GM18502 (cell line): ENCODE measurements around the gene NR5A2.

Experiments used
- ATAC-seq: cut with Tn5 transposase; IDR thresholded peaks from one replicate; pipeline ENCODE4 v1.9.1; 2021; ENCODE audit warnings: mild to moderate bottlenecking; ENCODE audit not compliant: unreplicated experiment, poor library complexity

Gene NR5A2

GRCh38 chr1:200153277-200154055, 126.0 kb downstream of the NR5A2 start:
- peak; percentile 63 for ATAC-seq

- ATAC-seq = peak; percentile 92
Measured at GRCh38 chr1:200154069-200154767, 126.7 kb downstream of the NR5A2 start.

- no peak for ATAC-seq
Measured at GRCh38 chr1:200157715-200158114, 130.2 kb downstream of the NR5A2 start.

- no peak for ATAC-seq
Measured at GRCh38 chr1:200161801-200162200, 134.3 kb downstream of the NR5A2 start.

- ATAC-seq = no peak
Measured at GRCh38 chr1:200162258-200162657, 134.7 kb downstream of the NR5A2 start.

GRCh38 chr1:200162877-200163276, 135.4 kb downstream of the NR5A2 start:
- ATAC-seq = no peak

- ATAC-seq = no peak
Measured at GRCh38 chr1:200163911-200164310, 136.4 kb downstream of the NR5A2 start.

GRCh38 chr1:200165493-200166220, 138.1 kb downstream of the NR5A2 start:
- ATAC-seq = no peak

GRCh38 chr1:200166411-200166810, 138.9 kb downstream of the NR5A2 start:
- no peak for ATAC-seq

GRCh38 chr1:200168926-200169325, 141.4 kb downstream of the NR5A2 start:
- no peak for ATAC-seq

- ATAC-seq = no peak
Measured at GRCh38 chr1:200172311-200172710, 144.8 kb downstream of the NR5A2 start.

GRCh38 chr1:200173097-200173618, 145.6 kb downstream of the NR5A2 start:
- no peak for ATAC-seq

GRCh38 chr1:200174525-200175295, 147.2 kb downstream of the NR5A2 start:
- ATAC-seq = no peak

- ATAC-seq = no peak
Measured at GRCh38 chr1:200176181-200176580, 148.7 kb downstream of the NR5A2 start.

- no peak for ATAC-seq
Measured at GRCh38 chr1:200176798-200177197, 149.3 kb downstream of the NR5A2 start.

GRCh38 chr1:200178340-200178739, 150.8 kb downstream of the NR5A2 start:
- ATAC-seq = no peak

- ATAC-seq = no peak
Measured at GRCh38 chr1:200179126-200179780, 151.7 kb downstream of the NR5A2 start.

GRCh38 chr1:200179781-200180160, 152.3 kb downstream of the NR5A2 start:
- ATAC-seq = no peak

GRCh38 chr1:200180821-200181220, 153.3 kb downstream of the NR5A2 start:
- ATAC-seq = no peak

- no peak for ATAC-seq
Measured at GRCh38 chr1:200181861-200182260, 154.4 kb downstream of the NR5A2 start.
